HepG2 (cell line): ENCODE results near the gene ELANE. TPM values are rescaled to one million over a fixed set of nuclear protein-coding genes. Genes with fewer than 3 reads are reported as not detected.

ENCODE experiments used
- PCBP1 ChIP-seq: fragments of 200-400 bp; formaldehyde crosslinking; IDR thresholded peaks from 2 replicates; pipeline ENCODE4 v1.6.1; 2017; ENCODE audit warnings: mild to moderate bottlenecking, low read depth, low read length, borderline replicate concordance
- PRPF4 ChIP-seq: fragments of 200-400 bp; formaldehyde crosslinking; IDR thresholded peaks from 2 replicates; pipeline ENCODE4 v1.6.1; 2016; ENCODE audit warnings: low read length, low read depth; ENCODE audit not compliant: poor library complexity, severe bottlenecking
- SMAD9 ChIP-seq: sonication (generic); formaldehyde crosslinking; IDR thresholded peaks from 2 replicates; pipeline ENCODE4 v1.5.1; 2020; ENCODE audit warnings: mild to moderate bottlenecking, missing genetic modification reagents
- SMYD3 ChIP-seq: sonication (generic); formaldehyde crosslinking; IDR thresholded peaks from 2 replicates; pipeline ENCODE4 v1.8.1; 2023; ENCODE audit warnings: mild to moderate bottlenecking, missing genetic modification reagents
- THYN1 ChIP-seq: sonication (generic); formaldehyde crosslinking; IDR thresholded peaks from 2 replicates; pipeline ENCODE4 v1.8.1; 2023; ENCODE audit warnings: low read depth, mild to moderate bottlenecking, moderate library complexity, missing genetic modification reagents, borderline replicate concordance
- ZNF280D ChIP-seq: sonication (generic); formaldehyde crosslinking; IDR thresholded peaks from 2 replicates; pipeline ENCODE4 v1.5.1; 2020; ENCODE audit warnings: mild to moderate bottlenecking, missing genetic modification reagents
- ZNF501 ChIP-seq: sonication (generic); formaldehyde crosslinking; IDR thresholded peaks from 2 replicates; pipeline ENCODE4 v1.5.1; 2020; ENCODE audit warnings: mild to moderate bottlenecking, moderate library complexity, missing genetic modification reagents
- ZNF550 ChIP-seq: sonication (generic); formaldehyde crosslinking; IDR thresholded peaks from 2 replicates; pipeline ENCODE4 v1.4.0; 2020; ENCODE audit warnings: mild to moderate bottlenecking, missing genetic modification reagents, borderline replicate concordance
- ZNF782 ChIP-seq: sonication (generic); formaldehyde crosslinking; IDR thresholded peaks from 2 replicates; pipeline ENCODE4 v1.4.0; 2020; ENCODE audit warnings: missing genetic modification reagents, mild to moderate bottlenecking, borderline replicate concordance
- polyA plus RNA-seq, 8 experiments: library from polyadenylated mRNA; depleted of rRNA in 3 of 8; stranded (reverse) in 7 of 8; unstranded in 1 of 8; fragments of >200 nt; fragmentation: Illumina TruSeq in 4 of 8; extraction: Trizol in 4 of 8; gene quantifications; 2 replicates each; pipeline versions ENCODE4 v1.2.1 to v1.2.3, GENCODE V29; 2011 to 2016; ENCODE audit warnings: low read depth in 4 of 8, missing spikeins in 1 of 8, mixed read lengths in 1 of 8; ENCODE audit not compliant: insufficient read depth in 1 of 8
- total RNA-seq, 5 experiments: library from RNA; depleted of rRNA; stranded (reverse); fragments of >200 nt; fragmentation: Illumina TruSeq; extraction: Trizol; gene quantifications; 2 replicates each; pipeline ENCODE4 v1.2.3, GENCODE V29; 2016; ENCODE audit warnings: low read depth in 1 of 5
- TF ChIP-seq, protein P1 (sequence below): sonication (generic); formaldehyde crosslinking; IDR thresholded peaks from 2 replicates; pipeline ENCODE4 v1.5.0; 2020; ENCODE audit warnings: mild to moderate bottlenecking, missing genetic modification reagents, borderline replicate concordance
- TF ChIP-seq, protein P2 (sequence below): sonication (generic); formaldehyde crosslinking; IDR thresholded peaks from 2 replicates; pipeline ENCODE4 v1.4.0; 2020; ENCODE audit warnings: mild to moderate bottlenecking, missing genetic modification reagents, borderline replicate concordance

Gene ELANE
- total and polyA plus RNA-seq, 2 of the 13 experiments (the other 11 are each of a cell fraction or from before 2014, with no cell fraction given), result not detected

DNA sequence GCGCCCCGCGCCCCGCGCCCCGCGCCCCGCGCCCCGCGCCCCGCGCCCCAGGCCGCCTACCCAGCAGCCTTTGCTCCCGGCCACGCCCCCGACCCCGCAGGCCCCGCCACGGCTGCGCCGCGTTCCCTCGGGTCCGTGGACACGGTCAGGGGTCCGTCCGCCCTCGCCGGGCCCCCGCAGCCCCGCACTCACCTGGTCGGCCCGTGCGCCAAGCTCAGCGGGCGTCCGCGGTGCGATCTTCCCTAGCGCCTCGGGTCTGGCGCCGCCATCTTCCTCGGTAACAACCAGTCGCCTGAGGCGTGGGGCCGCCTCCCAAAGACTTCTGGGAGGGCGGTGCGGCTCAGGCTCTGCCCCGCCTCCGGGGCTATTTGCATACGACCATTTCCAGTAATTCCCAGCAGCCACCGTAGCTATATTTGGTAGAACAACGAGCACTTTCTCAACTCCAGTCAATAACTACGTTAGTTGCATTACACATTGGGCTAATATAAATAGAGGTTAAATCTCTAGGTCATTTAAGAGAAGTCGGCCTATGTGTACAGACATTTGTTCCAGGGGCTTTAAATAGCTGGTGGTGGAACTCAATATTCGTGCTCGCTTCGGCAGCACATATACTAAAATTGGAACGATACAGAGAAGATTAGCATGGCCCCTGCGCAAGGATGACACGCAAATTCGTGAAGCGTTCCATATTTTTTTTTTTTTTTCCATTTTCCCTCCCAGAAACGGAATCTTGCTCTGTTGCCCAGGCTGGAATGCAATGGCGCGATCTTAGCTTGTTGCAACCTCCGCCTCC lies 41.0 kb downstream of the ELANE start, which contains the start of the genes MED16 and RNU6-9 (continued):
- no peak for TF ChIP-seq SMAD9
- TF ChIP-seq PCBP1, result no peak
- TF ChIP-seq ZNF280D (CRISPR knock-in tag), result no peak
- TF ChIP-seq SMYD3 (CRISPR knock-in tag), result peak; percentile 66; the same call in 1 of the 2 replicates
- no peak for TF ChIP-seq ZNF550 (CRISPR knock-in tag)
- TF ChIP-seq PRPF4, result no peak
- TF ChIP-seq THYN1 (CRISPR knock-in tag), result no peak
- TF ChIP-seq ZNF782 (CRISPR knock-in tag), result no peak
- TF ChIP-seq, protein P1, sequence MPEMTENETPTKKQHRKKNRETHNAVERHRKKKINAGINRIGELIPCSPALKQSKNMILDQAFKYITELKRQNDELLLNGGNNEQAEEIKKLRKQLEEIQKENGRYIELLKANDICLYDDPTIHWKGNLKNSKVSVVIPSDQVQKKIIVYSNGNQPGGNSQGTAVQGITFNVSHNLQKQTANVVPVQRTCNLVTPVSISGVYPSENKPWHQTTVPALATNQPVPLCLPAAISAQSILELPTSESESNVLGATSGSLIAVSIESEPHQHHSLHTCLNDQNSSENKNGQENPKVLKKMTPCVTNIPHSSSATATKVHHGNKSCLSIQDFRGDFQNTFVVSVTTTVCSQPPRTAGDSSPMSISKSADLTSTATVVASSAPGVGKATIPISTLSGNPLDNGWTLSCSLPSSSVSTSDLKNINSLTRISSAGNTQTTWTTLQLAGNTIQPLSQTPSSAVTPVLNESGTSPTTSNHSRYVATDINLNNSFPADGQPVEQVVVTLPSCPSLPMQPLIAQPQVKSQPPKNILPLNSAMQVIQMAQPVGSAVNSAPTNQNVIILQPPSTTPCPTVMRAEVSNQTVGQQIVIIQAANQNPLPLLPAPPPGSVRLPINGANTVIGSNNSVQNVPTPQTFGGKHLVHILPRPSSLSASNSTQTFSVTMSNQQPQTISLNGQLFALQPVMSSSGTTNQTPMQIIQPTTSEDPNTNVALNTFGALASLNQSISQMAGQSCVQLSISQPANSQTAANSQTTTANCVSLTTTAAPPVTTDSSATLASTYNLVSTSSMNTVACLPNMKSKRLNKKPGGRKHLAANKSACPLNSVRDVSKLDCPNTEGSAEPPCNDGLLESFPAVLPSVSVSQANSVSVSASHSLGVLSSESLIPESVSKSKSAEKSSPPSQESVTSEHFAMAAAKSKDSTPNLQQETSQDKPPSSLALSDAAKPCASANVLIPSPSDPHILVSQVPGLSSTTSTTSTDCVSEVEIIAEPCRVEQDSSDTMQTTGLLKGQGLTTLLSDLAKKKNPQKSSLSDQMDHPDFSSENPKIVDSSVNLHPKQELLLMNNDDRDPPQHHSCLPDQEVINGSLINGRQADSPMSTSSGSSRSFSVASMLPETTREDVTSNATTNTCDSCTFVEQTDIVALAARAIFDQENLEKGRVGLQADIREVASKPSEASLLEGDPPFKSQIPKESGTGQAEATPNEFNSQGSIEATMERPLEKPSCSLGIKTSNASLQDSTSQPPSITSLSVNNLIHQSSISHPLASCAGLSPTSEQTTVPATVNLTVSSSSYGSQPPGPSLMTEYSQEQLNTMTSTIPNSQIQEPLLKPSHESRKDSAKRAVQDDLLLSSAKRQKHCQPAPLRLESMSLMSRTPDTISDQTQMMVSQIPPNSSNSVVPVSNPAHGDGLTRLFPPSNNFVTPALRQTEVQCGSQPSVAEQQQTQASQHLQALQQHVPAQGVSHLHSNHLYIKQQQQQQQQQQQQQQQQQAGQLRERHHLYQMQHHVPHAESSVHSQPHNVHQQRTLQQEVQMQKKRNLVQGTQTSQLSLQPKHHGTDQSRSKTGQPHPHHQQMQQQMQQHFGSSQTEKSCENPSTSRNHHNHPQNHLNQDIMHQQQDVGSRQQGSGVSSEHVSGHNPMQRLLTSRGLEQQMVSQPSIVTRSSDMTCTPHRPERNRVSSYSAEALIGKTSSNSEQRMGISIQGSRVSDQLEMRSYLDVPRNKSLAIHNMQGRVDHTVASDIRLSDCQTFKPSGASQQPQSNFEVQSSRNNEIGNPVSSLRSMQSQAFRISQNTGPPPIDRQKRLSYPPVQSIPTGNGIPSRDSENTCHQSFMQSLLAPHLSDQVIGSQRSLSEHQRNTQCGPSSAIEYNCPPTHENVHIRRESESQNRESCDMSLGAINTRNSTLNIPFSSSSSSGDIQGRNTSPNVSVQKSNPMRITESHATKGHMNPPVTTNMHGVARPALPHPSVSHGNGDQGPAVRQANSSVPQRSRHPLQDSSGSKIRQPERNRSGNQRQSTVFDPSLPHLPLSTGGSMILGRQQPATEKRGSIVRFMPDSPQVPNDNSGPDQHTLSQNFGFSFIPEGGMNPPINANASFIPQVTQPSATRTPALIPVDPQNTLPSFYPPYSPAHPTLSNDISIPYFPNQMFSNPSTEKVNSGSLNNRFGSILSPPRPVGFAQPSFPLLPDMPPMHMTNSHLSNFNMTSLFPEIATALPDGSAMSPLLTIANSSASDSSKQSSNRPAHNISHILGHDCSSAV (CRISPR knock-in tag), result no peak
- TF ChIP-seq ZNF501 (CRISPR knock-in tag), result peak; percentile 65; the same call in 1 of the 2 replicates
- TF ChIP-seq, protein P2, sequence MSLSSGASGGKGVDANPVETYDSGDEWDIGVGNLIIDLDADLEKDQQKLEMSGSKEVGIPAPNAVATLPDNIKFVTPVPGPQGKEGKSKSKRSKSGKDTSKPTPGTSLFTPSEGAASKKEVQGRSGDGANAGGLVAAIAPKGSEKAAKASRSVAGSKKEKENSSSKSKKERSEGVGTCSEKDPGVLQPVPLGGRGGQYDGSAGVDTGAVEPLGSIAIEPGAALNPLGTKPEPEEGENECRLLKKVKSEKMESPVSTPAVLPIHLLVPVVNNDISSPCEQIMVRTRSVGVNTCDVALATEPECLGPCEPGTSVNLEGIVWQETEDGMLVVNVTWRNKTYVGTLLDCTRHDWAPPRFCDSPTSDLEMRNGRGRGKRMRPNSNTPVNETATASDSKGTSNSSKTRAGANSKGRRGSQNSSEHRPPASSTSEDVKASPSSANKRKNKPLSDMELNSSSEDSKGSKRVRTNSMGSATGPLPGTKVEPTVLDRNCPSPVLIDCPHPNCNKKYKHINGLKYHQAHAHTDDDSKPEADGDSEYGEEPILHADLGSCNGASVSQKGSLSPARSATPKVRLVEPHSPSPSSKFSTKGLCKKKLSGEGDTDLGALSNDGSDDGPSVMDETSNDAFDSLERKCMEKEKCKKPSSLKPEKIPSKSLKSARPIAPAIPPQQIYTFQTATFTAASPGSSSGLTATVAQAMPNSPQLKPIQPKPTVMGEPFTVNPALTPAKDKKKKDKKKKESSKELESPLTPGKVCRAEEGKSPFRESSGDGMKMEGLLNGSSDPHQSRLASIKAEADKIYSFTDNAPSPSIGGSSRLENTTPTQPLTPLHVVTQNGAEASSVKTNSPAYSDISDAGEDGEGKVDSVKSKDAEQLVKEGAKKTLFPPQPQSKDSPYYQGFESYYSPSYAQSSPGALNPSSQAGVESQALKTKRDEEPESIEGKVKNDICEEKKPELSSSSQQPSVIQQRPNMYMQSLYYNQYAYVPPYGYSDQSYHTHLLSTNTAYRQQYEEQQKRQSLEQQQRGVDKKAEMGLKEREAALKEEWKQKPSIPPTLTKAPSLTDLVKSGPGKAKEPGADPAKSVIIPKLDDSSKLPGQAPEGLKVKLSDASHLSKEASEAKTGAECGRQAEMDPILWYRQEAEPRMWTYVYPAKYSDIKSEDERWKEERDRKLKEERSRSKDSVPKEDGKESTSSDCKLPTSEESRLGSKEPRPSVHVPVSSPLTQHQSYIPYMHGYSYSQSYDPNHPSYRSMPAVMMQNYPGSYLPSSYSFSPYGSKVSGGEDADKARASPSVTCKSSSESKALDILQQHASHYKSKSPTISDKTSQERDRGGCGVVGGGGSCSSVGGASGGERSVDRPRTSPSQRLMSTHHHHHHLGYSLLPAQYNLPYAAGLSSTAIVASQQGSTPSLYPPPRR (CRISPR knock-in tag), result no peak
